Tibial nerve (tissue), 4 donors: ENCODE results near the gene TTC39C. TPM values are rescaled to one million over a fixed set of nuclear protein-coding genes. Genes with fewer than 3 reads are reported as not detected.

ENCODE experiments used
- DNase-seq, 2 donors: peaks; one replicate each; pipeline ENCODE4 v3.0.0-alpha.2; 2019; ENCODE audit warnings: low spot score in 2 of 2
- H3K27ac ChIP-seq, 4 donors: fragments of 200-600 bp; sonication (generic) in 3 of 4; one replicate each; pipeline ENCODE4 v1.5.1; 2017 to 2019; ENCODE audit warnings: mild to moderate bottlenecking in 1 of 4
- H3K27me3 ChIP-seq, 2 donors: fragments of 200-600 bp; sonication (generic) in 1 of 2; one replicate each; pipeline versions ENCODE4 v1.5.1 to v1.6.0; 2017 to 2019
- H3K36me3 ChIP-seq, 3 donors: fragments of 200-600 bp; sonication (generic); one replicate each; pipeline ENCODE4 v1.5.1; 2018 to 2019
- H3K4me1 ChIP-seq, 4 donors: fragments of 200-600 bp; sonication (generic) in 3 of 4; one replicate each; pipeline ENCODE4 v1.5.1; 2017 to 2019
- H3K4me3 ChIP-seq, 4 donors: fragments of 200-600 bp; sonication (generic) in 3 of 4; one replicate each; pipeline ENCODE4 v1.5.1; 2017 to 2019; ENCODE audit warnings: mild to moderate bottlenecking in 1 of 4, moderate library complexity in 1 of 4
- H3K9me3 ChIP-seq, 4 donors: fragments of 200-600 bp; sonication (generic) in 3 of 4; one replicate each; pipeline ENCODE4 v1.5.1; 2017 to 2019
- CTCF ChIP-seq, 5 experiments: fragments of 200-600 bp in 3 of 5; fragments of 450-650 bp in 2 of 5; sonication (generic) in 3 of 5; IDR thresholded peaks; one replicate each; pipeline ENCODE4 v1.5.1; 2016 to 2019; ENCODE audit warnings: antibody characterized with exemption in 5 of 5, mild to moderate bottlenecking in 3 of 5, moderate library complexity in 2 of 5
- EP300 ChIP-seq, 2 donors: sonication (generic); formaldehyde crosslinking; IDR thresholded peaks; one replicate each; pipeline ENCODE4 v1.6.1; 2017; ENCODE audit warnings: antibody characterized with exemption in 2 of 2, mild to moderate bottlenecking in 1 of 2
- POLR2A ChIP-seq, 2 donors: fragments of 450-650 bp; IDR thresholded peaks; one replicate each; pipeline ENCODE4 v1.6.1; 2017; ENCODE audit warnings: antibody characterized with exemption in 2 of 2, mild to moderate bottlenecking in 2 of 2, moderate library complexity in 2 of 2
- WGBS, 2 donors: methylation state at CpG; one replicate each; pipeline ENCODE4 v1.1.5; 2018; 5-methylcytosine and 5-hydroxymethylcytosine counted together
- small RNA-seq: library from RNA; depleted of rRNA; stranded (forward); fragments of <200 nt; gene quantifications from one replicate; pipeline ENCODE3, GENCODE V24; 2016
- total RNA-seq, 4 donors: library from RNA; depleted of rRNA; stranded (reverse); fragments of >200 nt; gene quantifications; one replicate each; pipeline ENCODE4 v1.1.0, GENCODE V29; 2016

The TTC39C gene
- total RNA-seq, 4 donors from 2014 or later, result 22.6 to 35.1 (median 29.3) TPM

- peaks cover 0 to 36% (median 0%) of the 10 kb centered on the region in 3 donors for H3K36me3 ChIP-seq
- peaks cover 0 to 20% (median 0%) of the 10 kb centered on the region in 4 donors for H3K4me1 ChIP-seq
- WGBS, 2 donors, result 63% methylated on average over 7 of the region's 7 CpGs
- DNase-seq, result peak; percentile 27 to 70
- no peaks in the 10 kb centered on the region for H3K9me3 ChIP-seq
- no peaks in the 10 kb centered on the region for H3K27me3 ChIP-seq
- H3K27ac ChIP-seq, result peak overlapping the region in 1 of 4 donors; percentile 42
- H3K4me3 ChIP-seq, result no peak overlapping the region
- TF ChIP-seq EP300 (IDR thresholded peaks at IDR 0.05) (no peak), CTCF (IDR thresholded peaks at IDR 0.05) (peak; percentile 52 to 69 (median 64))
Observed at GRCh38 chr18:24176727-24177416, 162.3 kb downstream of the TTC39C start.

DNA sequence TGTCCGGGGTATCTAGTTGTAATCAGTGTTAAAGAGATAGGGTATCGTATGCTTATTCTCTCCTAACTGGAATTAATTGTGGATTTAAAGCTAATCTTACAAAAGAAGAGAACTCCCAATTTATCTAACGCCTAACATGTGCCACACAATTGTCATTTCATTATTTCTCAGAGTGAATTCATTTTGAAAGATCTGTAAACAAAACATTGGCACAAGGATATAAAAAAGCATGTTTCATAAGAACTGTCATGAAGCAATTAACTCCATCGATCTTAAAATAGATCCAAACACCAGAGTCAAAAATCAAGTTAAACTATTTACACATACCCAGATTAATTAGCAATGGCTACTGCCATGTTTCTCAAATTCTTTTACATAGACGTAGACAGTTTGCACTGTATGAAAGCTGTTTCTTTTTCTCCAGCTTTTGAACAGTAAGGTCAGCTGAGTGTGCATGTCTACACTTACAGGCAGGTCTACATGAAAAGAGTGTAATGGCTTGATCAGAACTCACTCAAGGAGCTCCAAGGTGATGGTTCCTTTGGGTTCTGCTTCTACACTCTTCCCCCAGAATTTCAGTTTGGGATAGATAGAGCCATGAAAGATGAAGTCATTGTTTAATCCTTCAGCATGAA, 163.1 kb downstream of the TTC39C start:
- no peaks in the 10 kb centered on the region for H3K9me3 ChIP-seq
- 83 to 86% methylated on average over 5 of the region's 5 CpGs for WGBS, 2 donors
- H3K27ac ChIP-seq, result peak overlapping the region in 1 of 4 donors; percentile 42
- H3K4me3 ChIP-seq, result no peak overlapping the region
- DNase-seq, result no peak
- peaks cover 0 to 29% (median 0%) of the 10 kb centered on the region in 3 donors for H3K36me3 ChIP-seq
- TF ChIP-seq CTCF (IDR thresholded peaks at IDR 0.05) (no peak), EP300 (IDR thresholded peaks at IDR 0.05) (no peak), POLR2A (IDR thresholded peaks at IDR 0.05) (no peak)
- no peaks in the 10 kb centered on the region for H3K27me3 ChIP-seq
- H3K4me1 ChIP-seq, result peaks cover 0 to 20% (median 0%) of the 10 kb centered on the region in 4 donors

- 47 to 51% methylated on average over 1 of the region's 1 CpG for WGBS, 2 donors
Observed at GRCh38 chr18:24180048-24180447, 165.5 kb downstream of the TTC39C start.

GRCh38 chr18:24181806-24182205, 167.3 kb downstream of the TTC39C start:
- peaks cover 0 to 13% (median 0%) of the 10 kb centered on the region in 3 donors for H3K36me3 ChIP-seq
- H3K27ac ChIP-seq, result no peak overlapping the region
- H3K4me1 ChIP-seq, result peaks cover 0 to 16% (median 0%) of the 10 kb centered on the region in 4 donors
- WGBS, 2 donors, result 66 to 74% methylated on average over 2 of the region's 2 CpGs
- no peaks in the 10 kb centered on the region for H3K9me3 ChIP-seq
- no peak for DNase-seq
- H3K4me3 ChIP-seq, result no peak overlapping the region
- H3K27me3 ChIP-seq, result no peaks in the 10 kb centered on the region
- TF ChIP-seq POLR2A (IDR thresholded peaks at IDR 0.05) (no peak), EP300 (IDR thresholded peaks at IDR 0.05) (no peak), CTCF (IDR thresholded peaks at IDR 0.05) (no peak)

More at GRCh38 chr18:24180048-24180447, 165.5 kb downstream of the TTC39C start:
- no peak overlapping the region for H3K27ac ChIP-seq
- H3K27me3 ChIP-seq, result no peaks in the 10 kb centered on the region
- H3K36me3 ChIP-seq, result peaks cover 0 to 13% (median 0%) of the 10 kb centered on the region in 3 donors
- H3K4me1 ChIP-seq, result peaks cover 0 to 20% (median 0%) of the 10 kb centered on the region in 4 donors
- TF ChIP-seq CTCF (IDR thresholded peaks at IDR 0.05) (no peak), EP300 (IDR thresholded peaks at IDR 0.05) (no peak), POLR2A (IDR thresholded peaks at IDR 0.05) (no peak)
- no peak overlapping the region for H3K4me3 ChIP-seq
- H3K9me3 ChIP-seq, result no peaks in the 10 kb centered on the region
- no peak for DNase-seq

Small RNA genes lying within 50 kb of the gene (small RNA-seq; reads per million reads assigned to genes)
- gene RF00017 (not detected), gene RNA5SP452 (0.38 reads per million), gene RNU5A-6P (not detected)

Other genes with a start within 250 kb of the TTC39C start
- gene CABYR, start 124.3 kb downstream of the TTC39C start, total RNA-seq, result 1 to 10 TPM in 1 of 4 donors, under 1 TPM in 3; 0.30 to 1.5 (median 0.81) TPM